Fibroblast of lung (primary cell): ENCODE results near the gene HK3. TPM values are rescaled to one million over a fixed set of nuclear protein-coding genes. Genes with fewer than 3 reads are reported as not detected.

Experiments used
- DNase-seq, 2 donors: peaks; one replicate each; pipeline versions ENCODE4 v3.0.0 to v3.0.0-alpha.2; 2010; ENCODE audit warnings: low read depth in 2 of 2
- H2AFZ ChIP-seq: 2 replicates; pipeline ENCODE4 v1.5.1; 2012; ENCODE audit warnings: low read length, control low read depth, inconsistent platforms
- H3K27ac ChIP-seq: 2 replicates; pipeline ENCODE4 v1.5.1; 2011; ENCODE audit warnings: low read length, control low read depth; ENCODE audit not compliant: insufficient read depth
- H3K27me3 ChIP-seq: 2 replicates; pipeline ENCODE4 v1.5.1; 2011; ENCODE audit warnings: mild to moderate bottlenecking, low read length; ENCODE audit not compliant: control insufficient read depth, insufficient read depth
- H3K36me3 ChIP-seq: 2 replicates; pipeline ENCODE4 v1.5.1; 2011; ENCODE audit warnings: low read length; ENCODE audit not compliant: control insufficient read depth, insufficient read depth
- H3K4me1 ChIP-seq: 2 replicates; pipeline ENCODE4 v1.5.1; 2011; ENCODE audit warnings: low read length; ENCODE audit not compliant: control insufficient read depth, insufficient read depth; ENCODE audit errors: extremely low read depth
- H3K4me2 ChIP-seq: 2 replicates; pipeline ENCODE4 v1.5.1; 2011; ENCODE audit warnings: low read length, control low read depth; ENCODE audit not compliant: insufficient read depth; ENCODE audit errors: extremely low read depth
- H3K4me3 ChIP-seq, 4 experiments: fragments of 200-600 bp in 1 of 4; sonication (generic) in 1 of 4; replicated peaks in 1 of 4; 2 replicates each; pipeline ENCODE4 v1.5.1; 2011 to 2016; ENCODE audit warnings: low read length in 4 of 4, low read depth in 3 of 4, mild to moderate bottlenecking in 3 of 4, control low read depth in 2 of 4, inconsistent platforms in 1 of 4, mixed read lengths in 1 of 4; ENCODE audit not compliant: insufficient read depth in 1 of 4; ENCODE audit errors: control extremely low read depth in 1 of 4
- H3K79me2 ChIP-seq: 2 replicates; pipeline ENCODE4 v1.5.1; 2012; ENCODE audit warnings: mild to moderate bottlenecking, low read length, inconsistent platforms; ENCODE audit not compliant: control insufficient read depth, insufficient read depth
- H3K9ac ChIP-seq: 2 replicates; pipeline ENCODE4 v1.5.1; 2011; ENCODE audit warnings: mild to moderate bottlenecking, low read length, control low read depth; ENCODE audit not compliant: insufficient read depth
- H3K9me3 ChIP-seq: 2 replicates; pipeline ENCODE4 v1.5.1; 2012; ENCODE audit warnings: low read depth, low read length; ENCODE audit not compliant: control insufficient read depth, insufficient read depth
- H4K20me1 ChIP-seq: 2 replicates; pipeline ENCODE4 v1.5.1; 2011; ENCODE audit warnings: low read length; ENCODE audit not compliant: control insufficient read depth, insufficient read depth; ENCODE audit errors: extremely low read depth
- EZH2 ChIP-seq: IDR thresholded peaks from 2 replicates; pipeline ENCODE4 v1.5.1; 2012; ENCODE audit warnings: low read length, control low read depth, mild to moderate bottlenecking; ENCODE audit errors: missing control alignments
- polyA plus RNA-seq, 2 donors: library from polyadenylated mRNA; depleted of rRNA in 1 of 2; stranded (reverse) in 1 of 2; unstranded in 1 of 2; fragments of >200 nt; gene quantifications; 2 replicates each; pipeline ENCODE4 v1.2.1, GENCODE V29; 2011 to 2012; ENCODE audit warnings: missing spikeins in 1 of 2
- total RNA-seq: library from RNA; depleted of rRNA; stranded (reverse); fragments of >200 nt; gene quantifications from 2 replicates; pipeline ENCODE4 v1.2.1, GENCODE V29; 2014
- TF ChIP-seq, protein P1 (sequence below), 2 donors: IDR thresholded peaks in 1 of 2; conservative IDR thresholded peaks in 1 of 2; 1 replicate in 1 of 2; 2 replicates in 1 of 2; pipeline ENCODE4 v1.5.1; 2011 to 2012; ENCODE audit warnings: low read length in 2 of 2, control low read depth in 1 of 2, inconsistent platforms in 1 of 2, low read depth in 1 of 2, mild to moderate bottlenecking in 1 of 2

The HK3 gene
- total and polyA plus RNA-seq, 2 donors (not counting 1 experiment from before 2014, with no cell fraction given): not detected

DNA sequence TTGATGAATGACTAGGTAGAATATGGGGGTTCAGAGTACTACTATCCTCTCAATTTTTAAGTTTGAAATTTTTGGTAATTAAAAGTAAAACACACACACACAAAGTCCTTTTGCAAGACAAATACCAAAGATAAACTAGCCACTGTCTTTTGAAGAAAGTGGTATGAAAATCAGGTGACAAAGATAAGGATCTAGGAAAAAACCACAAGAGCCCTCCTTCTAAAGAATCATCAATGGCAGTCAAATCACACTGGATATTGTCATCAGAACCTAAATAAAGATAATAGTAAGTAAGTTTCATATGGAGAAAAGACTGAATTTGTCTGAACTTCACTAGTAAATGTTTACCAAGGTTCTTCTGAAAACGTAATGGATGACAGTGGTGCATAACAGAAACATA, 30.5 kb upstream of the HK3 start:
- TF ChIP-seq, protein P1, sequence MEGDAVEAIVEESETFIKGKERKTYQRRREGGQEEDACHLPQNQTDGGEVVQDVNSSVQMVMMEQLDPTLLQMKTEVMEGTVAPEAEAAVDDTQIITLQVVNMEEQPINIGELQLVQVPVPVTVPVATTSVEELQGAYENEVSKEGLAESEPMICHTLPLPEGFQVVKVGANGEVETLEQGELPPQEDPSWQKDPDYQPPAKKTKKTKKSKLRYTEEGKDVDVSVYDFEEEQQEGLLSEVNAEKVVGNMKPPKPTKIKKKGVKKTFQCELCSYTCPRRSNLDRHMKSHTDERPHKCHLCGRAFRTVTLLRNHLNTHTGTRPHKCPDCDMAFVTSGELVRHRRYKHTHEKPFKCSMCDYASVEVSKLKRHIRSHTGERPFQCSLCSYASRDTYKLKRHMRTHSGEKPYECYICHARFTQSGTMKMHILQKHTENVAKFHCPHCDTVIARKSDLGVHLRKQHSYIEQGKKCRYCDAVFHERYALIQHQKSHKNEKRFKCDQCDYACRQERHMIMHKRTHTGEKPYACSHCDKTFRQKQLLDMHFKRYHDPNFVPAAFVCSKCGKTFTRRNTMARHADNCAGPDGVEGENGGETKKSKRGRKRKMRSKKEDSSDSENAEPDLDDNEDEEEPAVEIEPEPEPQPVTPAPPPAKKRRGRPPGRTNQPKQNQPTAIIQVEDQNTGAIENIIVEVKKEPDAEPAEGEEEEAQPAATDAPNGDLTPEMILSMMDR (conservative IDR thresholded peaks at IDR 0.05 in 1 of 2, IDR thresholded peaks at IDR 0.05 in 1 of 2; ENCODE audit: low read depth in 1 of 2, low read length in 2 of 2): no peak
- H3K4me1 ChIP-seq: no peaks in the 10 kb centered on the region
- no peaks in the 10 kb centered on the region for H3K36me3 ChIP-seq
- no peaks in the 10 kb centered on the region for H3K9me3 ChIP-seq
- H3K27ac ChIP-seq: no peak overlapping the region
- DNase-seq: no peak
- H3K27me3 ChIP-seq: no peaks in the 10 kb centered on the region
- no peak overlapping the region for H2AFZ ChIP-seq
- no peaks in the 10 kb centered on the region for H4K20me1 ChIP-seq
- H3K9ac ChIP-seq: no peak overlapping the region
- H3K4me3 ChIP-seq: no peak overlapping the region
- no peak overlapping the region for H3K4me2 ChIP-seq
- H3K79me2 ChIP-seq: no peaks in the 10 kb centered on the region

DNA sequence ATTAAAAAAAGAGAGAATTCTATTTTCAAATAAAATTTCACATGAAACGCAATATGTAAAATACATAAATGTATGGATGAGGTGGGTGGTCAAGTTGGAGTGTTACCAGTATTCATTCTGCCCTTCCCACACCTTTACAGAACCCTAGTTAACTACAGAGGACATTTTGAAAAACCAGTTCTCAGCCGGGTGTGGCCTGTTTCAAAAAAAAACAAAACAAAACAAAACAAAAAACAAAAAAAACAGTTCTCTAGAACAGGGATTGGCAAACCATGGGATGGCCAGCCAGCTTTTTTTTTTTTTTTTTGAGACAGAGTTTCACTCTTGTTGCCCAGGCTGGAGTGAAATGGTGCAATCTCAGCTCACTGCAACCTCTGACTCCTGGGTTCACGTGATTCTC, 28.4 kb upstream of the HK3 start:
- H3K4me2 ChIP-seq: no peak overlapping the region
- H3K36me3 ChIP-seq: no peaks in the 10 kb centered on the region
- no peaks in the 10 kb centered on the region for H3K4me1 ChIP-seq
- no peaks in the 10 kb centered on the region for H3K79me2 ChIP-seq
- TF ChIP-seq, protein P1 (conservative IDR thresholded peaks at IDR 0.05 in 1 of 2, IDR thresholded peaks at IDR 0.05 in 1 of 2; ENCODE audit: low read depth in 1 of 2, low read length in 2 of 2): no peak
- no peak for TF ChIP-seq EZH2
- H3K27ac ChIP-seq: no peak overlapping the region
- H2AFZ ChIP-seq: no peak overlapping the region
- DNase-seq: no peak
- no peaks in the 10 kb centered on the region for H4K20me1 ChIP-seq
- H3K4me3 ChIP-seq: no peak overlapping the region
- no peak overlapping the region for H3K9ac ChIP-seq
- no peaks in the 10 kb centered on the region for H3K9me3 ChIP-seq
- H3K27me3 ChIP-seq: no peaks in the 10 kb centered on the region

DNA sequence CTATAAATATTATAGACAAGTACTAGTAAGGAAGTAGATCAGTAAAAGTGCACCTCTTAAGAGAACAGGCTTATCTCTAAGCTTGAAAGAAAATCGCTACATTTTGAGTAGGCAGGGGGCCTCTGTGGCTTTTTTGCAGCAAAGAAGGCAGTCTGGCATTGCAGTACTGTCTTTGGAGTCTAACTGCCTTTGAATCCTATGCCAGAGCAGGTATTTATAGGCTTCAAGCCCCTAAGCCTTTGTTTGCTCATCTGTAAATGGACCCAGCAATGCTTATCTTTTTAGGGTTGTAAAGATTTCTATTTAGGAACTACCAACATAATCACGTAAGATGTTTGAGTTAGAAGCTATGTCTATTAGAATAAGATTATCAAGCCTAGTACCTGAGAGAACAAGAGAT, 23.7 kb upstream of the HK3 start:
- Histone ChIP-seq H4K20me1 (no peaks in the 10 kb centered on the region), H3K27me3 (no peaks in the 10 kb centered on the region), H3K4me1 (no peaks in the 10 kb centered on the region), H3K27ac (no peak overlapping the region), H3K79me2 (no peaks in the 10 kb centered on the region), H3K9me3 (no peaks in the 10 kb centered on the region), H3K4me2 (no peak overlapping the region), H2AFZ (no peak overlapping the region), H3K4me3 (no peak overlapping the region), H3K36me3 (no peaks in the 10 kb centered on the region), H3K9ac (no peak overlapping the region)
- no peak for DNase-seq
- TF ChIP-seq EZH2: no peak
- TF ChIP-seq, protein P1 (conservative IDR thresholded peaks at IDR 0.05 in 1 of 2, IDR thresholded peaks at IDR 0.05 in 1 of 2; ENCODE audit: low read depth in 1 of 2, low read length in 2 of 2): no peak
